Ascending aorta (tissue), 2 donors: ENCODE results near the gene SEPTIN10. TPM values are rescaled to one million over a fixed set of nuclear protein-coding genes. Genes with fewer than 3 reads are reported as not detected.

Experiments used
- DNase-seq, 2 donors: peaks; one replicate each; pipeline ENCODE4 v3.0.0-alpha.2; 2019; ENCODE audit warnings: low spot score in 2 of 2
- H3K27ac ChIP-seq, 2 donors: fragments of 200-600 bp; sonication (generic); one replicate each; pipeline ENCODE4 v1.5.1; 2016 to 2017; ENCODE audit warnings: mild to moderate bottlenecking in 1 of 2
- H3K27me3 ChIP-seq: fragments of 200-600 bp; sonication (generic); one replicate; pipeline ENCODE4 v1.5.1; 2017
- H3K36me3 ChIP-seq, 2 donors: fragments of 200-600 bp; sonication (generic); one replicate each; pipeline ENCODE4 v1.5.1; 2016
- H3K4me1 ChIP-seq, 2 donors: fragments of 200-600 bp; sonication (generic); one replicate each; pipeline ENCODE4 v1.5.1; 2016 to 2017; ENCODE audit warnings: mild to moderate bottlenecking in 1 of 2
- H3K4me3 ChIP-seq, 2 donors: fragments of 200-600 bp; sonication (generic); one replicate each; pipeline ENCODE4 v1.5.1; 2016 to 2017; ENCODE audit warnings: mild to moderate bottlenecking in 1 of 2
- H3K9me3 ChIP-seq, 2 donors: fragments of 200-600 bp; sonication (generic); one replicate each; pipeline ENCODE4 v1.5.1; 2016
- CTCF ChIP-seq, 3 experiments: fragments of 200-600 bp in 2 of 3; fragments of 450-650 bp in 1 of 3; sonication (generic) in 2 of 3; IDR thresholded peaks; one replicate each; pipeline ENCODE4 v1.5.1; 2016 to 2019; ENCODE audit warnings: antibody characterized with exemption in 3 of 3, mild to moderate bottlenecking in 1 of 3, moderate library complexity in 1 of 3
- intact Hi-C: fragments of 100-400 bp; cut with DNase I; formaldehyde crosslinking; loops from one replicate; pipeline ENCODE4 v1.15.1; 2023
- total RNA-seq: library from RNA; depleted of rRNA; stranded (reverse); fragments of >200 nt; gene quantifications from one replicate; pipeline ENCODE4 v1.1.0, GENCODE V29; 2016

The SEPTIN10 gene
- total RNA-seq, 1 donor from 2014 or later, result 59.0 TPM

- no peaks in the 10 kb centered on the region for H3K27me3 ChIP-seq
These were observed 90.6 kb downstream of the SEPTIN10 start for GRCh38 chr2:109523121-109523520.

GRCh38 chr2:109522063-109522374 is 91.7 kb downstream of the SEPTIN10 start:
- no peaks in the 10 kb centered on the region for H3K4me1 ChIP-seq
- H3K36me3 ChIP-seq, result no peaks in the 10 kb centered on the region
- TF ChIP-seq CTCF (IDR thresholded peaks at IDR 0.05), result no peak
- no peak overlapping the region for H3K27ac ChIP-seq
- no peaks in the 10 kb centered on the region for H3K27me3 ChIP-seq
- DNase-seq, result no peak
- no peak overlapping the region for H3K4me3 ChIP-seq
- no peaks in the 10 kb centered on the region for H3K9me3 ChIP-seq
- intact Hi-C loops, result no loop called here

More at GRCh38 chr2:109523121-109523520, 90.6 kb downstream of the SEPTIN10 start:
- Histone ChIP-seq H3K27ac (no peak overlapping the region), H3K4me3 (no peak overlapping the region), H3K9me3 (no peaks in the 10 kb centered on the region), H3K36me3 (no peaks in the 10 kb centered on the region), H3K4me1 (no peaks in the 10 kb centered on the region)
- no peak for DNase-seq
- TF ChIP-seq CTCF (IDR thresholded peaks at IDR 0.05), result no peak
- intact Hi-C loops, result no loop called here

- no peak for DNase-seq
These were observed 92.3 kb downstream of the SEPTIN10 start for GRCh38 chr2:109521233-109522062.

DNA sequence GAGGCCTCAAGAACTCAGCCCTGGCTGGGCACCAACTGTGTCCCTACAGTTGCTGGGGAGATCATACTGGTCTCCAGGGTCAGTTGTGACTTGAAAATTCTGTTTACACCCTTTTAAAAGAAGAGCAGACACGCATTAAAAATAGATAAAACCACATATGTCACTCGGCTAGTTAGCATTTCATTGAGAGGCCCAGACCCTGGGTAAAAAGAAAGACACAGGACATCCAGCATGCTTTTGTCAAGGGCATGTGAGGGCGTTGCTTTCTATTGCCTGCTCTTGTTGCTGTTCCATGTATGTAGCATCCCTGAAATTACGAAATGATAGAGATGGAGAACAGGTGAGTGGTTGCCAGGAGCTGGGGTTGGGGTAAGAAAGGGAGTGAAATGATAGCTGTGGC is 94.3 kb downstream of the SEPTIN10 start:
- Histone ChIP-seq H3K36me3 (no peaks in the 10 kb centered on the region), H3K4me3 (no peak overlapping the region), H3K9me3 (no peaks in the 10 kb centered on the region), H3K27me3 (no peaks in the 10 kb centered on the region), H3K27ac (no peak overlapping the region), H3K4me1 (peaks cover 5% of the 10 kb centered on the region in 2 donors)
- TF ChIP-seq CTCF (IDR thresholded peaks at IDR 0.05), result no peak
- intact Hi-C loops, result no loop called here
- DNase-seq, result no peak

More at GRCh38 chr2:109521233-109522062, 92.3 kb downstream of the SEPTIN10 start:
- Histone ChIP-seq H3K4me3 (no peak overlapping the region), H3K27ac (no peak overlapping the region), H3K36me3 (no peaks in the 10 kb centered on the region), H3K9me3 (no peaks in the 10 kb centered on the region), H3K27me3 (no peaks in the 10 kb centered on the region), H3K4me1 (no peaks in the 10 kb centered on the region)
- intact Hi-C loops, result no loop called here
- TF ChIP-seq CTCF (IDR thresholded peaks at IDR 0.05), result no peak

DNA sequence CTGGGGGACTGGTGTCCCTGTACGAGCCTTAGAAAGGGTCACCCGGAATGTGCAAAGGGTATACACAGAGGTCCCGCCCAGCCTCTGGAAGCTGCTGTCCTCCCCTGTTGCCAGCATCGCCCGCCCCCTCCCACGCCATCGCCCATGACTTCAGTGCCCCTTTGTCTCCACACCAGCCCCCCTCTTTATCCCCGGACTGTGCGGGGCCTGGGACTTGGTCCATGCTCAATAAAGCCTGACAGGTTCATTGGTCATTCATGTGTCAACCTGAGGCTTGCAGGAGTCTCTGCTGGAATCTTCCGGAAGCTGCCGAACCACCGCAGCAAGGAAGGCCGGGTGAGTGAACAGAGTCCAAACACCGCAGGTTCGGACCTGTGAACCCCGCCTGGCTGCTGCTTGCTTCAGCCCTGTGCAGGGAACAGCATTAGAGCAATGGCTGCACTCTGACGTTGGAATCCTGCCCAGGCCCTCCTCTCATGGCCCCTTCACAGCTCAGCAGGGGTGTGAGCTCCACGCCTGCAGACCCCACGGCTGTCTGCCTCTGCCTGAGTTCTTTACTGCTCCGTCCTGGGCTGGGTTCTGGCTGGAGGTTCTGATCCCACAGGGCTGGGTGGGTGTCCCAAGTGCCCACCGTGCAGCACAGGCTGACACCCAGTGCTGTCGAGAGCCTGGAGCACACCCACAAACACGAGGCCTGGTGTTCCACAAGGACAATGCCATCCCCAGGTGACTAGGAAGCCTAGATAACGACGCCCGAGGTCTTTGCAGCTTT is 96.5 kb downstream of the SEPTIN10 start:
- TF ChIP-seq CTCF (IDR thresholded peaks at IDR 0.05), result no peak
- no peak overlapping the region for H3K4me3 ChIP-seq
- no peaks in the 10 kb centered on the region for H3K36me3 ChIP-seq
- H3K27ac ChIP-seq, result no peak overlapping the region
- intact Hi-C loops, result no loop called here
- peaks cover 7 to 15% of the 10 kb centered on the region in 2 donors for H3K4me1 ChIP-seq
- no peaks in the 10 kb centered on the region for H3K27me3 ChIP-seq
- DNase-seq, result no peak
- no peaks in the 10 kb centered on the region for H3K9me3 ChIP-seq
